IMR-90 (cell line): ENCODE data around the gene TRNT1.

Experiments
- CEBPB ChIP-seq: IDR thresholded peaks from 2 replicates; pipeline ENCODE4 v1.6.1; 2012; ENCODE audit warnings: low read depth, low read length, improper control_type of control experiment
- MAFK ChIP-seq: IDR thresholded peaks from 2 replicates; pipeline ENCODE4 v1.6.1; 2012; ENCODE audit warnings: low read depth, low read length, improper control_type of control experiment
- MAZ ChIP-seq: IDR thresholded peaks from 2 replicates; pipeline ENCODE4 v1.6.1; 2012; ENCODE audit warnings: low read depth, mild to moderate bottlenecking, low read length, improper control_type of control experiment, moderate library complexity, borderline replicate concordance
- POLR2A ChIP-seq: IDR thresholded peaks from 2 replicates; pipeline ENCODE4 v1.6.1; 2012; ENCODE audit warnings: mild to moderate bottlenecking, low read depth, low read length
- SMC3 ChIP-seq: fragments of 150-350 bp; IDR thresholded peaks from 2 replicates; pipeline ENCODE4 v1.6.1; 2016; ENCODE audit warnings: low read depth, mild to moderate bottlenecking, antibody characterized with exemption, low read length, moderate library complexity
- USF2 ChIP-seq: fragments of 150-350 bp; IDR thresholded peaks from 2 replicates; pipeline ENCODE4 v1.6.1; 2017; ENCODE audit warnings: mild to moderate bottlenecking, antibody characterized with exemption, low read length, low read depth
- TF ChIP-seq, protein P1 (sequence below): conservative IDR thresholded peaks from 2 replicates; pipeline ENCODE4 v1.5.1; 2012; ENCODE audit warnings: mild to moderate bottlenecking, low read depth, low read length, improper control_type of control experiment

GRCh38 chr3:3141939-3142338, 15.2 kb downstream of the TRNT1 start:
- TF ChIP-seq CEBPB (no peak), SMC3 (no peak), POLR2A (no peak), USF2 (no peak), MAFK (no peak), MAZ (no peak)
- TF ChIP-seq, protein P1, sequence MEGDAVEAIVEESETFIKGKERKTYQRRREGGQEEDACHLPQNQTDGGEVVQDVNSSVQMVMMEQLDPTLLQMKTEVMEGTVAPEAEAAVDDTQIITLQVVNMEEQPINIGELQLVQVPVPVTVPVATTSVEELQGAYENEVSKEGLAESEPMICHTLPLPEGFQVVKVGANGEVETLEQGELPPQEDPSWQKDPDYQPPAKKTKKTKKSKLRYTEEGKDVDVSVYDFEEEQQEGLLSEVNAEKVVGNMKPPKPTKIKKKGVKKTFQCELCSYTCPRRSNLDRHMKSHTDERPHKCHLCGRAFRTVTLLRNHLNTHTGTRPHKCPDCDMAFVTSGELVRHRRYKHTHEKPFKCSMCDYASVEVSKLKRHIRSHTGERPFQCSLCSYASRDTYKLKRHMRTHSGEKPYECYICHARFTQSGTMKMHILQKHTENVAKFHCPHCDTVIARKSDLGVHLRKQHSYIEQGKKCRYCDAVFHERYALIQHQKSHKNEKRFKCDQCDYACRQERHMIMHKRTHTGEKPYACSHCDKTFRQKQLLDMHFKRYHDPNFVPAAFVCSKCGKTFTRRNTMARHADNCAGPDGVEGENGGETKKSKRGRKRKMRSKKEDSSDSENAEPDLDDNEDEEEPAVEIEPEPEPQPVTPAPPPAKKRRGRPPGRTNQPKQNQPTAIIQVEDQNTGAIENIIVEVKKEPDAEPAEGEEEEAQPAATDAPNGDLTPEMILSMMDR: no peak
